BE2C (cell line): ENCODE data around the gene MTA1.

Experiments used
- DNase-seq: peaks from one replicate; pipeline ENCODE4 v3.0.0-alpha.2; 2020
- H3K27me3 ChIP-seq: fragments of 250-450 bp; sonication (Bioruptor Pico); 2 replicates; pipeline ENCODE4 v1.5.1; 2020; ENCODE audit warnings: mild to moderate bottlenecking
- H3K36me3 ChIP-seq: fragments of 250-450 bp; sonication (Bioruptor Pico); 2 replicates; pipeline ENCODE4 v1.5.1; 2020; ENCODE audit warnings: mild to moderate bottlenecking
- H3K4me1 ChIP-seq: fragments of 250-450 bp; sonication (Bioruptor Pico); 2 replicates; pipeline ENCODE4 v1.5.1; 2020
- H3K4me3 ChIP-seq: 2 replicates; pipeline ENCODE4 v1.5.1; 2011; ENCODE audit warnings: low read depth, low read length
- H3K9me3 ChIP-seq: fragments of 250-450 bp; sonication (Bioruptor Pico); 2 replicates; pipeline ENCODE4 v1.5.1; 2020
- CTCF ChIP-seq: IDR thresholded peaks from 2 replicates; pipeline ENCODE4 v1.5.1; 2012; ENCODE audit warnings: mild to moderate bottlenecking, low read depth, low read length

MTA1 gene

GRCh38 chr14:105476097-105476830, 56.6 kb downstream of the MTA1 start:
- peak; percentile 60 for DNase-seq
- Histone ChIP-seq H3K27me3 (no peaks in the 10 kb centered on the region), H3K9me3 (no peaks in the 10 kb centered on the region), H3K4me3 (peak overlapping the region; percentile 67), H3K36me3 (peaks cover 7% of the 10 kb centered on the region), H3K4me1 (peaks cover 37% of the 10 kb centered on the region)
- TF ChIP-seq CTCF = no peak

GRCh38 chr14:105476831-105477659, 57.4 kb downstream of the MTA1 start:
- H3K9me3 ChIP-seq = no peaks in the 10 kb centered on the region
- H3K36me3 ChIP-seq = peaks cover 7% of the 10 kb centered on the region
- peak overlapping the region; percentile 67 for H3K4me3 ChIP-seq
- H3K27me3 ChIP-seq = no peaks in the 10 kb centered on the region
- peaks cover 33% of the 10 kb centered on the region for H3K4me1 ChIP-seq
- peak; percentile 64 for DNase-seq
- TF ChIP-seq CTCF = no peak

GRCh38 chr14:105477660-105478397, 58.2 kb downstream of the MTA1 start:
- DNase-seq = no peak
- Histone ChIP-seq H3K9me3 (no peaks in the 10 kb centered on the region), H3K27me3 (no peaks in the 10 kb centered on the region), H3K4me1 (peaks cover 32% of the 10 kb centered on the region), H3K4me3 (no peak overlapping the region; the same call in 1 of the 2 replicates), H3K36me3 (peaks cover 7% of the 10 kb centered on the region)
- TF ChIP-seq CTCF = no peak

GRCh38 chr14:105478398-105479251, 59.0 kb downstream of the MTA1 start:
- no peak overlapping the region for H3K4me3 ChIP-seq
- DNase-seq = no peak
- H3K9me3 ChIP-seq = no peaks in the 10 kb centered on the region
- peaks cover 7% of the 10 kb centered on the region for H3K36me3 ChIP-seq
- H3K27me3 ChIP-seq = no peaks in the 10 kb centered on the region
- no peak for TF ChIP-seq CTCF
- peaks cover 35% of the 10 kb centered on the region for H3K4me1 ChIP-seq

GRCh38 chr14:105479431-105480158, 60.0 kb downstream of the MTA1 start:
- TF ChIP-seq CTCF = 0 out of 2 replicates have a peak, but pooled peaks have one; percentile 3
- H3K4me3 ChIP-seq = no peak overlapping the region
- no peaks in the 10 kb centered on the region for H3K9me3 ChIP-seq
- H3K4me1 ChIP-seq = peaks cover 42% of the 10 kb centered on the region
- no peaks in the 10 kb centered on the region for H3K27me3 ChIP-seq
- no peak for DNase-seq
- peaks cover 7% of the 10 kb centered on the region for H3K36me3 ChIP-seq
